HG03571 (cell line): ENCODE results near the gene ZNF169.
"Not testable (repeated sequence)": the region's sequence is repeated elsewhere in the genome, so short reads cannot be mapped to it uniquely, and the experiment has no call there.

Experiments used
- ATAC-seq: cut with Tn5 transposase; IDR thresholded peaks from one replicate; pipeline ENCODE4 v1.9.1; 2021; ENCODE audit not compliant: unreplicated experiment

The ZNF169 gene

DNA sequence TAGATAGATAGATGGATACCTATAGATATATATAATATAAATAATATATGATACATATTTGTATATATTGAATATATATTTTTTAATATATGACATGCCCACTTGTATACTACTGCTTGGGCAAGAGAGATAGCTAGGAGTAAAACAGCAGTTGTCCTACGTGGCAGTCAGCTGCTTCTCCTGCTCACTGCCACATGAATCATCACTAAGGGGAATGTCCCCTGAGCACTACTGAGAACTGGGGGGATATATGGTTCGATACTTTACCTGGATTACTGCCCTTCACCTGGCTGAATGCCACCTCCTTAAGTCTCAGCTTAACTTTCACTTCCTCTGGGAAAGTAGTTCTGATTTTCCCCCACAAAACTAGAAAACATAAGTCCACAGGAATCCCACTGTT lies 82.6 kb downstream of the ZNF169 start:
- not testable (repeated sequence) for ATAC-seq

DNA sequence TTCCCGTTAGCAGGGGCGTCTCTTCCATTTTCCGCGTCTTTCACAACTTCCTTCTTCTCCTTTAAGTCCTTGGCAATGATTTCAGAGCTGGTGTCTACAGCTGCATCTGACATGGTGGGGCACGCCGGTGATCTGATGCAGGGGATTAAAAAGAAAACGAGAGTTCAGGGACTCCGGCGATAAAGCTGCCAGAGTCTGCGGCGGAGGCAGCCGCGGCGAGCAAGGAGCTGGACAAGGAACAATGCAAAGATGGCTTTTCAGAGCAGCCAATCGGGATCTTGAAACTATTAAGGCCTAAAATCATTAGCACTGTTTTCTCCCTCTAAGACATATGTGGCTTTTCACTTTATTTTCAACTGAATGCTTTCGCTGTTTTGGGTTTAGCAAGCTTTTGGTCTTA lies 88.4 kb downstream of the ZNF169 start:
- not testable (repeated sequence) for ATAC-seq

DNA sequence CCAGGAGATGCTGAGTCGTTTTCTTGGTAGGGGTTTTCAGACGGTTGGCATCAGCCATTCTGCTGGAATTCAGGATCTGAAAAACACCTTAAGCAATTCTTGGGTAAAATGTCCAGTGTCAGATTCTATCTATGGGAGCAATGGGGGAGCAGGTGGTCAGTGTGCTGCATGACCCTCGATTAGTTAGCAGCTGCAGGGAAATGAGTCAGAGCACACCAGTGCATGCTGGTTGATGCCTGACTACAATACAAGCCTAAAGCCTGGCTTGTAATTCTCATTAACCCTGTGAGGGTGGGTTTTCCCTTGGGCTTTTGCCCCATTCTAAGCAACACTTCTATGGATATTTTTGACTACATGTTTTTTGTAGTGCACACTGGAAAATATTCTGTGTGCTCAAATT lies 89.7 kb downstream of the ZNF169 start:
- ATAC-seq = not testable (repeated sequence)
